Lower leg skin (tissue), 4 donors: ENCODE results near the gene TRIO. TPM values are rescaled to one million over a fixed set of nuclear protein-coding genes. Genes with fewer than 3 reads are reported as not detected.

ENCODE experiments used
- DNase-seq, 2 donors: peaks; one replicate each; pipeline ENCODE4 v3.0.0-alpha.2; 2019; ENCODE audit warnings: low spot score in 2 of 2
- H3K4me3 ChIP-seq: fragments of 200-600 bp; sonication (generic); 2 replicates; pipeline ENCODE4 v1.5.1; 2017; ENCODE audit warnings: mild to moderate bottlenecking, low read depth; ENCODE audit not compliant: poor library complexity, severe bottlenecking
- POLR2A ChIP-seq, 2 donors: fragments of 450-650 bp; IDR thresholded peaks; one replicate each; pipeline ENCODE4 v1.6.1; 2016 to 2017; ENCODE audit warnings: antibody characterized with exemption in 2 of 2, mild to moderate bottlenecking in 1 of 2, moderate library complexity in 1 of 2
- WGBS, 2 donors: methylation state at CpG; one replicate each; pipeline ENCODE4 v1.1.5; 2018; 5-methylcytosine and 5-hydroxymethylcytosine counted together
- intact Hi-C: fragments of 100-400 bp; cut with DNase I; formaldehyde crosslinking; loops from one replicate; pipeline ENCODE4 v1.15.0; 2023; ENCODE audit warnings: low total_unique reads
- total RNA-seq, 4 donors: library from RNA; depleted of rRNA; stranded (reverse); fragments of >200 nt; gene quantifications; one replicate each; pipeline ENCODE4 v1.1.0, GENCODE V29; 2016
- TF ChIP-seq, protein P1 (sequence below), 3 donors: fragments of 450-650 bp; IDR thresholded peaks; one replicate each; pipeline ENCODE4 v1.5.1; 2016; ENCODE audit warnings: antibody characterized with exemption in 3 of 3, mild to moderate bottlenecking in 3 of 3, moderate library complexity in 2 of 3

TRIO gene
- total RNA-seq, 4 donors from 2014 or later = 47.8 to 101 (median 64.5) TPM

GRCh38 chr5:14199902-14200301 lies 56.8 kb downstream of the TRIO start:
- H3K4me3 ChIP-seq = no peak overlapping the region
- no peak for DNase-seq
- intact Hi-C loops = no loop called here
- WGBS, 2 donors = 73 to 75% methylated on average over 6 of the region's 6 CpGs
- TF ChIP-seq, protein P1, sequence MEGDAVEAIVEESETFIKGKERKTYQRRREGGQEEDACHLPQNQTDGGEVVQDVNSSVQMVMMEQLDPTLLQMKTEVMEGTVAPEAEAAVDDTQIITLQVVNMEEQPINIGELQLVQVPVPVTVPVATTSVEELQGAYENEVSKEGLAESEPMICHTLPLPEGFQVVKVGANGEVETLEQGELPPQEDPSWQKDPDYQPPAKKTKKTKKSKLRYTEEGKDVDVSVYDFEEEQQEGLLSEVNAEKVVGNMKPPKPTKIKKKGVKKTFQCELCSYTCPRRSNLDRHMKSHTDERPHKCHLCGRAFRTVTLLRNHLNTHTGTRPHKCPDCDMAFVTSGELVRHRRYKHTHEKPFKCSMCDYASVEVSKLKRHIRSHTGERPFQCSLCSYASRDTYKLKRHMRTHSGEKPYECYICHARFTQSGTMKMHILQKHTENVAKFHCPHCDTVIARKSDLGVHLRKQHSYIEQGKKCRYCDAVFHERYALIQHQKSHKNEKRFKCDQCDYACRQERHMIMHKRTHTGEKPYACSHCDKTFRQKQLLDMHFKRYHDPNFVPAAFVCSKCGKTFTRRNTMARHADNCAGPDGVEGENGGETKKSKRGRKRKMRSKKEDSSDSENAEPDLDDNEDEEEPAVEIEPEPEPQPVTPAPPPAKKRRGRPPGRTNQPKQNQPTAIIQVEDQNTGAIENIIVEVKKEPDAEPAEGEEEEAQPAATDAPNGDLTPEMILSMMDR (IDR thresholded peaks at IDR 0.05) = no peak
- TF ChIP-seq POLR2A (IDR thresholded peaks at IDR 0.05) = no peak

GRCh38 chr5:14200312-14200990 lies 57.3 kb downstream of the TRIO start:
- 93 to 95% methylated on average over 11 of the region's 11 CpGs for WGBS, 2 donors
- no peak overlapping the region for H3K4me3 ChIP-seq
- intact Hi-C loops = no loop called here
- TF ChIP-seq, protein P1 (IDR thresholded peaks at IDR 0.05) = no peak
- no peak for TF ChIP-seq POLR2A (IDR thresholded peaks at IDR 0.05)
- DNase-seq = no peak

GRCh38 chr5:14201325-14202045 lies 58.3 kb downstream of the TRIO start:
- no peak for DNase-seq
- H3K4me3 ChIP-seq = no peak overlapping the region
- WGBS, 2 donors = 85 to 88% methylated on average over 6 to 7 of the region's 7 CpGs
- TF ChIP-seq, protein P1 (IDR thresholded peaks at IDR 0.05) = no peak
- TF ChIP-seq POLR2A (IDR thresholded peaks at IDR 0.05) = no peak
- intact Hi-C loops = no loop called here

DNA sequence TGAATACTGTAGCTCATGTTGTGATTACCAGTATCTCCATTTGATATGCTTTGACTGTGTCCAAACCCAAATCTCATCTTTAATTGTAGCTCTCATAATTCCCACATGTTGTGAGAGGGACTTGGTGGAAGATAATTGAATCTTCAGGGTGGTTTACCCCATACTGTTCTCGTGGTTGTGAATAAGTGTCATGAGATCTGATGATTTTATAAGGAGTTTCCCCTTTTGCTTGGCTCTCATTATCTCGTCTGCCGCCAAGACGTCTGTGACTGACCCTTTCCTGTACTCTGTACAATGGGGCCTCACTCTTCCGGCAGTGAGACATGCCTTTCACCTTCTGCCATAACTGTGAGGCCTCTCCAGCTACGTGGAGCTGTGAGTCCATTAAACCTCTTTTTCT lies 59.3 kb downstream of the TRIO start:
- 78% methylated on average over 6 of the region's 6 CpGs for WGBS, 2 donors
- H3K4me3 ChIP-seq = no peak overlapping the region
- TF ChIP-seq, protein P1 (IDR thresholded peaks at IDR 0.05) = no peak
- TF ChIP-seq POLR2A (IDR thresholded peaks at IDR 0.05) = no peak
- intact Hi-C loops = no loop called here
- DNase-seq = no peak

DNA sequence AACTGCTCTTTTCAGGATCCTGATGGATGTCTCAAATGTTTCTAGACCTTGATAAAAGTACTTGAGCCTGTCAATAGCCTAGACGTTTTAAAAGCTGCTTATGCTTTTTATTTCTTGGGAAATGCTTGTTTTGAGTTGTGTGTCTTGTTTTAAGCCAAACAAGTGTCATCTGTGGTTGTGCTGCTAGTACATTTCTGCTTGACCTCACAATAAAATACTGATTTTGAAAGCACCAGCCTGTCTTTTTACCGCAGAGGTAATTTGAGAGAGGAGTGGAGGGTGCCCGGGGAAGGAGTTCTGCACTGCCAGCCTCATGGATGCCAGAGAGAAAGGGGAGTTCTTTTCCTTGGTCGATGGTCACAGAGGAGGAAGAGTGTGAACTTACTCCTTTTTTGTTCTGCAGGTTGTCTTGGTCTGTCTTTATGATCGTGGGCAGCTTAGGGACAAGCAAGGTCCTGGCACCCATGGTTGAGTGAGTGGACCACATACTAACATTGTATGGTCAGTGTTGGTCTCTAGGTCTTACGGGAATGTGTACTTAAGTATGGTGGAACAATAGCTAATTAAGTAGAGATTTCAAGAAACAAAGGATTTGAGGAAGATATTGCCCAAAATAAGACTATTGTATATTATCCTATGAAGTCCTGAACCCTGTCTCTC lies 61.0 kb downstream of the TRIO start:
- no peak overlapping the region for H3K4me3 ChIP-seq
- no peak for TF ChIP-seq POLR2A (IDR thresholded peaks at IDR 0.05)
- WGBS, 2 donors = 76 to 78% methylated on average over 6 of the region's 6 CpGs
- no peak for DNase-seq
- intact Hi-C loops = no loop called here

DNA sequence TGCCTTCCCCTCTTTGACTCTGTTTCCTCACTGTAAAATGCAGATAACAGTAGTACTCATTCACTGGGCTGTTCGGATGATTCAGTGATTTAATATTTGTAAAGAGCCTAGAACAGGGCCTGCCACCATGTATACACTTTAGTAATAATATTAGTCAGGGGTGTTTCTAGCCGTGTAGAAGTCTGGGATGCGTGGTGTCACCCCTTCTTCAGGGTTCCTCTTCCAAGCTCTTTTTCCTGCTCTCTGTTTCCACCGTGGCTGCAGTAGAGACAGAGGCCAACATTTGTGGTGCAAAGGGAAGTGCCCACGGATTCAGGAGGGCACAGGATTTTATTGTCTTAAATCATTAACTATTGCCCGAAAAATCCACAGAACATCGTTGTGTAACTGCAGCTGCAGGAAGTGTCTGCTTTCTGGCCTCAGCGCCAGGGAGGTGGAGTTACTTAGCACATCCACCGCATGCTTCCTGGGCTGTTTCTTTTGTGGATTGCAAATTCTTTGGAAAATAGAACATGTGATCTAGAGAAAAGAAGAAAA lies 61.7 kb downstream of the TRIO start:
- DNase-seq = peak; percentile 71 to 89
- TF ChIP-seq POLR2A (IDR thresholded peaks at IDR 0.05) = no peak
- TF ChIP-seq, protein P1 (IDR thresholded peaks at IDR 0.05) = no peak
- WGBS, 2 donors = 17 to 24% methylated on average over 9 of the region's 9 CpGs
- no peak overlapping the region for H3K4me3 ChIP-seq
- intact Hi-C loops = no loop called here
